Thyroid gland (tissue), 4 donors: ENCODE data around the gene VWC2. TPM values are rescaled to one million over a fixed set of nuclear protein-coding genes. Genes with fewer than 3 reads are reported as not detected.

Experiments
- DNase-seq, 2 donors: peaks; one replicate each; pipeline ENCODE4 v3.0.0-alpha.2; 2019
- H3K27ac ChIP-seq, 3 donors: fragments of 200-600 bp; sonication (generic); 1 replicate in 2 of 3; 2 replicates in 1 of 3; pipeline ENCODE4 v1.5.1; 2016 to 2019; ENCODE audit warnings: mild to moderate bottlenecking in 1 of 3, moderate library complexity in 1 of 3
- H3K27me3 ChIP-seq: fragments of 200-600 bp; sonication (generic); one replicate; pipeline ENCODE4 v1.5.1; 2019
- H3K36me3 ChIP-seq, 2 donors: fragments of 200-600 bp; sonication (generic); one replicate each; pipeline ENCODE4 v1.5.1; 2016 to 2019
- H3K4me1 ChIP-seq, 2 donors: fragments of 200-600 bp; sonication (generic); one replicate each; pipeline ENCODE4 v1.5.1; 2017 to 2019
- H3K4me3 ChIP-seq, 3 donors: fragments of 200-600 bp; sonication (generic); replicated peaks in 1 of 3; 1 replicate in 2 of 3; 2 replicates in 1 of 3; pipeline ENCODE4 v1.5.1; 2016; ENCODE audit warnings: mild to moderate bottlenecking in 1 of 3
- H3K9me3 ChIP-seq: fragments of 200-600 bp; sonication (generic); one replicate; pipeline ENCODE4 v1.5.1; 2017
- POLR2A ChIP-seq, 2 donors: fragments of 450-650 bp; IDR thresholded peaks; one replicate each; pipeline ENCODE4 v1.6.1; 2017; ENCODE audit warnings: antibody characterized with exemption in 2 of 2, mild to moderate bottlenecking in 2 of 2, moderate library complexity in 1 of 2
- WGBS, 2 donors: methylation state at CpG; one replicate each; pipeline ENCODE4 v1.1.5; 2017; 5-methylcytosine and 5-hydroxymethylcytosine counted together
- intact Hi-C: fragments of 100-400 bp; cut with DNase I; formaldehyde crosslinking; loops from one replicate; pipeline ENCODE4 v1.15.1; 2023
- total RNA-seq, 4 donors: library from RNA; depleted of rRNA; stranded (reverse); fragments of >200 nt; gene quantifications; one replicate each; pipeline ENCODE4 v1.2.3, GENCODE V29; 2016
- TF ChIP-seq, protein P1 (sequence below), 6 experiments: fragments of 200-600 bp in 3 of 6; fragments of 450-650 bp in 3 of 6; sonication (generic) in 3 of 6; IDR thresholded peaks; one replicate each; pipeline ENCODE4 v1.5.1; 2016 to 2019; ENCODE audit warnings: antibody characterized with exemption in 6 of 6, mild to moderate bottlenecking in 2 of 6, inconsistent platforms in 1 of 6, moderate library complexity in 1 of 6

The VWC2 gene
- total RNA-seq, 4 donors from 2014 or later = 0.25 to 0.63 TPM; not detected in 2

GRCh38 chr7:49860293-49860692 lies 86.9 kb downstream of the VWC2 start:
- intact Hi-C loops = no loop called here
- no peaks in the 10 kb centered on the region for H3K9me3 ChIP-seq
- H3K4me1 ChIP-seq = no peaks in the 10 kb centered on the region
- no peak overlapping the region for H3K27ac ChIP-seq
- WGBS, 2 donors = 84 to 90% methylated on average over 1 of the region's 1 CpG
- H3K36me3 ChIP-seq = no peaks in the 10 kb centered on the region
- TF ChIP-seq, protein P1, sequence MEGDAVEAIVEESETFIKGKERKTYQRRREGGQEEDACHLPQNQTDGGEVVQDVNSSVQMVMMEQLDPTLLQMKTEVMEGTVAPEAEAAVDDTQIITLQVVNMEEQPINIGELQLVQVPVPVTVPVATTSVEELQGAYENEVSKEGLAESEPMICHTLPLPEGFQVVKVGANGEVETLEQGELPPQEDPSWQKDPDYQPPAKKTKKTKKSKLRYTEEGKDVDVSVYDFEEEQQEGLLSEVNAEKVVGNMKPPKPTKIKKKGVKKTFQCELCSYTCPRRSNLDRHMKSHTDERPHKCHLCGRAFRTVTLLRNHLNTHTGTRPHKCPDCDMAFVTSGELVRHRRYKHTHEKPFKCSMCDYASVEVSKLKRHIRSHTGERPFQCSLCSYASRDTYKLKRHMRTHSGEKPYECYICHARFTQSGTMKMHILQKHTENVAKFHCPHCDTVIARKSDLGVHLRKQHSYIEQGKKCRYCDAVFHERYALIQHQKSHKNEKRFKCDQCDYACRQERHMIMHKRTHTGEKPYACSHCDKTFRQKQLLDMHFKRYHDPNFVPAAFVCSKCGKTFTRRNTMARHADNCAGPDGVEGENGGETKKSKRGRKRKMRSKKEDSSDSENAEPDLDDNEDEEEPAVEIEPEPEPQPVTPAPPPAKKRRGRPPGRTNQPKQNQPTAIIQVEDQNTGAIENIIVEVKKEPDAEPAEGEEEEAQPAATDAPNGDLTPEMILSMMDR (IDR thresholded peaks at IDR 0.05) = no peak
- no peak for TF ChIP-seq POLR2A (IDR thresholded peaks at IDR 0.05)
- no peak for DNase-seq
- no peaks in the 10 kb centered on the region for H3K27me3 ChIP-seq
- H3K4me3 ChIP-seq = no peak overlapping the region

DNA sequence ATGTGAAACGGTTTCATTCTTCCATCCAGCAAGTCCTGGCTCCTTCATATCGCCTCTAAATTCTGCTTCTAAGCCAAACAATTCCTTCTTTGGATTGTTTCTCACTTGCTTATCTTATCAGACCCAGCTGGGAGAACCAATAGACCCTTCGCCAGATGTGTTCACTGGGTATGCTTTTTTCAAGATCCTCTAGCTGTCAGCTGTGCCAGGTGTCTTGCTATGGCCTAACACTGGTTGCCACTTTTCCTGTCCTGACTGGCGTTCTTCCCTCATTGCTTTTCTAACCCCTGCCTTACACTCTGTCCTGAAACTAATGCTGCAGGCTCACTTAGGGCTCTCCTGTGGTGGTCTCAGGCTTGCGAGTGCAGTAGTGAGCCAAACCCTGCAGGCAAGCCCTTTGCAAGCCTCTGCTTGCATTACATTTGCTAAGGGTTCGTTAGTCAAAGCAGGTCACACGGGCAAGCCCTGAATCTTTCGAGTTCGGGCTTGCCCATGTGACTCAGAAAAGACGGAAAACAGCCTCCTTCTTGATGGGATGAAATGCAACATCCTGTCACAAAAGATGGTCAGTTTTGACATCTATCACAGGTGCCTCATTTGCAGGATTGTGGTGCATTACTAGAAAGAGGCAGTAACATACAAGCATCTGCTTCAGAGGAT lies 92.8 kb downstream of the VWC2 start:
- Histone ChIP-seq H3K9me3 (no peaks in the 10 kb centered on the region), H3K36me3 (no peaks in the 10 kb centered on the region), H3K27me3 (no peaks in the 10 kb centered on the region), H3K4me3 (no peak overlapping the region), H3K4me1 (no peaks in the 10 kb centered on the region), H3K27ac (no peak overlapping the region)
- DNase-seq = no peak
- intact Hi-C loops = no loop called here
- WGBS, 2 donors = 59 to 72% methylated on average over 10 of the region's 10 CpGs
- TF ChIP-seq POLR2A (IDR thresholded peaks at IDR 0.05) = no peak
- TF ChIP-seq, protein P1 (IDR thresholded peaks at IDR 0.05) = no peak

- no peaks in the 10 kb centered on the region for H3K4me1 ChIP-seq
- intact Hi-C loops = no loop called here
Observed at GRCh38 chr7:49866910-49867309, 93.5 kb downstream of the VWC2 start.

GRCh38 chr7:49873420-49873819 lies 100.0 kb downstream of the VWC2 start:
- Histone ChIP-seq H3K9me3 (no peaks in the 10 kb centered on the region), H3K36me3 (no peaks in the 10 kb centered on the region), H3K4me1 (no peaks in the 10 kb centered on the region), H3K27me3 (no peaks in the 10 kb centered on the region), H3K27ac (no peak overlapping the region), H3K4me3 (no peak overlapping the region)
- DNase-seq = no peak
- TF ChIP-seq POLR2A (IDR thresholded peaks at IDR 0.05) = no peak
- TF ChIP-seq, protein P1 (IDR thresholded peaks at IDR 0.05) = no peak
- WGBS, 2 donors = 92 to 96% methylated on average over 1 of the region's 1 CpG
- intact Hi-C loops = no loop called here

More at GRCh38 chr7:49866910-49867309, 93.5 kb downstream of the VWC2 start:
- H3K9me3 ChIP-seq = no peaks in the 10 kb centered on the region
- H3K36me3 ChIP-seq = no peaks in the 10 kb centered on the region
- no peak for DNase-seq
- no peak for TF ChIP-seq POLR2A (IDR thresholded peaks at IDR 0.05)
- TF ChIP-seq, protein P1 (IDR thresholded peaks at IDR 0.05) = no peak
- H3K4me3 ChIP-seq = no peak overlapping the region
- 52% methylated on average over 5 of the region's 5 CpGs for WGBS, 2 donors
- H3K27me3 ChIP-seq = no peaks in the 10 kb centered on the region
- no peak overlapping the region for H3K27ac ChIP-seq

DNA sequence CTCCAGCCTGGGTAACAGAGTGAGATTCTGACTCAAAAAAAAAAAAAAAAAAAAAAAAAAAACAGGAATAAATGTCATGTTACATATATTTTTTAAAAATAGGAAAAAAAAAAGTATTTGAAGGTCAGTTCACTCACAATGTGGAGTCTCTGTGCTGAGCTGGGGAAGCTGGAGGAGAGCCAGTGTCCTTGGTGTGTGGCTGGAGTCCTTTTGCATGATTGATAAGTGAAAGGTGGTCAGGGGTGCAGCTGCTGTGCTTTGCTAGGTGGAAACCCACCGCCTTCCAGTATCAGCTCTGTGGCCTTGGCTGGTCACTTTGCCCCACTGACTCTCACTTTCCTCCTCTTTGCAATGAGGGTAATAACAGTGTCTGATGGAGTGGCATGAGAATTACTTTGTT lies 101.9 kb downstream of the VWC2 start:
- Histone ChIP-seq H3K27ac (no peak overlapping the region), H3K9me3 (no peaks in the 10 kb centered on the region), H3K36me3 (no peaks in the 10 kb centered on the region), H3K27me3 (no peaks in the 10 kb centered on the region), H3K4me1 (no peaks in the 10 kb centered on the region), H3K4me3 (no peak overlapping the region)
- intact Hi-C loops = no loop called here
- no peak for TF ChIP-seq POLR2A (IDR thresholded peaks at IDR 0.05)
- TF ChIP-seq, protein P1 (IDR thresholded peaks at IDR 0.05) = no peak
- 88 to 95% methylated on average over 1 of the region's 1 CpG for WGBS, 2 donors
- DNase-seq = no peak
